Measurements from ENCODE around the gene ANGPTL2. TPM values are rescaled to one million over a fixed set of nuclear protein-coding genes. Genes with fewer than 3 reads are reported as not detected.

Gene ANGPTL2
- total RNA-seq, 1 experiment from 2014 or later: 8.3 TPM

DNA sequence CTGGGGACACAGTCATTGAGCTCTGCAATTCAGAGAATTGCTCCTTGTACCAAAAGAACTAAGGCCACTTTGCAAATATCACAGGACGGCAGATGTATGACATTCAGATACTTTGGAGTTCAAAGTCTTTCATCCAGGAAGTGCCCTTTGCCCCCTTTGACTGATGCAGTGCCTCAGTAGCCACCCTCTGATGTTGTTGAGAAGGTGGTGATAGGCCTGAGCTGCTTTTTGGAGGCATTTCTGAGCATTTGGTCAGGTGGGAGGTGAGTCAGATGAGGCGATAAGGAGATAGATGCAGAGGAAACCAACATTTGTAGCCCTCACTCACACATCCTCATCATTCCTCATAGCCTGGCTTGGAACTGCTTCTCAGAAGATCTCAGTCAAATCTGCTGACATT, 63.4 kb downstream of the ANGPTL2 start:
- Histone ChIP-seq H3K4me3 (ENCODE audit: insufficient read depth, low read depth, low read length) (no peak overlapping the region), H3K36me3 (replicated peaks; ENCODE audit: control insufficient read depth, insufficient read depth, low read length) (no peaks in the 10 kb centered on the region), H3K27me3 (ENCODE audit: control insufficient read depth, insufficient read depth, low read length) (no peaks in the 10 kb centered on the region)
- no peak for DNase-seq

DNA sequence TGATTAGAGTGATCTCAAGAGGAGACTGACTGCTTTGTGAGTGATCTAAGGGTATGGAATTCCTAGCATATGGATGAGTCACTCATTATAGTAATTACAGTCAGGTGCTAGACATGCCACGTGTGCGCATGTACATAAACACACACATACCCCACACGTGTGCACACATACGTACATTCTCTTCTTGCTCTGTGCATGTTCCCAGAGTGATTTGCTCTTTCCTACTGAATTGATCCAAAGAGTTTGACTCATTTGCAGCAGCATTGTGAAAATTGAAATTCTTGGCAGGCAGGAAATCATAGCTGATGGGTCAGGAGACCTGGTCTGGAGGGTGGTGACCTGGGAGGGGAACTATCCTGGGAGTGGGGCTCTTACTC, 63.8 kb downstream of the ANGPTL2 start:
- H3K27me3 ChIP-seq (ENCODE audit: control insufficient read depth, insufficient read depth, low read length): no peaks in the 10 kb centered on the region
- H3K36me3 ChIP-seq (replicated peaks; ENCODE audit: control insufficient read depth, insufficient read depth, low read length): no peaks in the 10 kb centered on the region
- DNase-seq: no peak
- no peak overlapping the region for H3K4me3 ChIP-seq (ENCODE audit: insufficient read depth, low read depth, low read length)

DNA sequence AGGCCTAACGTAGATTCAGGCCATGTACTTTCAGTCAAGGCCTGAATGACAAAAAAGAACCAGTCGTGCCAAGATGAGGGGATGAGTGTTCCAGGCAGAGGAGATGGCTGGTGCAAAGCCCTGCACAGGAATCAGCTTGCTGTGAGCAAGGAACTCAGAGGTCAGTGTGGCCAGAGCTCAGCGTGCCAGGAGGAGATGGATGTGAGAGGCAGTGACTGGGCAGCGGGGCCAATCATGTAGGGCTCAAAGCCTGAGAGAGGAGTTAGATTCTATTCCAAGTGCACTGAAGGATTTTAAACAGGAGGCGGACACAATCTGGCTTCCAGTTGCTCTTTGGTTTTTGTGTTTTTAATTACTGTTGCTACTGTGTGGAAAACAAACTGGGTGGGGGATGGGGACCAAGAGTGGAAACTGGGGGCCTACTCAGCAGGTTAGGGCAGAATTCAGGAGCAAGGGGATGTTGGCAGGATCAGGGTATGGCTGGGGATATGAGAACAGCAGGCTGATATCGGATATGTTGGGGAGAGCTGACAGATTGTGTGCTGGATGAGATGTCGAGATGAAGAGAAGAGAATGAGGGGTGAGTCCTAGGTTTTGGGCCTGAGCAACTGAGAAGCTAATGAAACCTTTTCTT, 64.3 kb downstream of the ANGPTL2 start:
- no peak overlapping the region for H3K4me3 ChIP-seq (ENCODE audit: insufficient read depth, low read depth, low read length)
- no peaks in the 10 kb centered on the region; the same call in 1 of the 2 replicates for H3K36me3 ChIP-seq (replicated peaks; ENCODE audit: control insufficient read depth, insufficient read depth, low read length)
- no peaks in the 10 kb centered on the region for H3K27me3 ChIP-seq (ENCODE audit: control insufficient read depth, insufficient read depth, low read length)
- DNase-seq: no peak

DNA sequence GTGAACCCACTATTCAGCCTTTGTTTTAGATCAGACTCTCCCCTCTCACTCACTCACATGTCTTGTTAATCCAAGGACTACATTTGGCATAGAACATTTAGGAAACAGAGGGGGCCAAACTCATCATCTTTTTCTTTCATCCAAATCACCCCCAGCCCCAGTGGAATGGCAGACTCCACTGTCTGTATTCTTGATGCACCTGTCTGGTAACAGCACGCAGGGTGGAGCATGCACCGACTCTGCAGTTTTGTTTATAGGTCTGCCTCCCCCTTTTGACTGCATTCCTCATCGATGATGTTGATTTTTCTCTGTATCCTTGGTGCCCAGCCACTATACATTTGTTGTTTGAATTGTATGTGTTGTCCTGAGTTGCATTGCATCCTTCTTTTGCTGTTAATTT, 66.0 kb downstream of the ANGPTL2 start:
- no peak overlapping the region for H3K4me3 ChIP-seq (ENCODE audit: insufficient read depth, low read depth, low read length)
- H3K36me3 ChIP-seq (replicated peaks; ENCODE audit: control insufficient read depth, insufficient read depth, low read length): no peaks in the 10 kb centered on the region; the same call in 1 of the 2 replicates
- no peak for DNase-seq
- no peaks in the 10 kb centered on the region for H3K27me3 ChIP-seq (ENCODE audit: control insufficient read depth, insufficient read depth, low read length)

DNA sequence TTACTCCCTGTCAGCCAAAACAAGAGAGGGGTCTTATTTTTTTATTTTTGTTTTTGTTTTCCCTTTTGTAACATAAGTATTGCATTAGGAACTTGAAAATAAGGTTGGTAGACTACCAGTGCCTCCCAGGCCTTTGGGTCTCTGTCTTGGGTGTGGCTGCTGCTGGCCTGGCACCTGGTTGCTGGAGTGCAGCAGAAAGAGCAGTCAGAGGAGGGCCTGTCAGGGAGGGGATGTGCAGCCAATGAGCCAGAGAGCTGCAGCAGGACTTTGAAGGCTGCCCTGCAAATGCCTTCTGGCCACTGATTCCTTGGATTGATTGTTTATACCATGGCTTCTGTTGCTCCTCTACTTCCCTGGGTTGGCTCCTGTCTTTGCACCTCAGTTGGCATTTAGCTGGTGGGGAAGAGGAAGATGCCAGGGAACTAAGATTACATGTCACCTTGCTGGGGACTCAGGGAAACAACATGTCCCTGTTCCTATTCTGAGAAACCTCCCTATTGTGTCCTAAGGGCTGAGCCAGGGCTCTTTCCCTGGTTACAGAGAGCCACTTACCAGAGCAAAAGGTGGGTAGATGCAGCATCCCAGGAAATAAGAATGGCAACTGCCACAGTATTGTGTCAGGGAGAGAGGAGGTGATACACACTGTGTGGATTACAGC, 66.6 kb downstream of the ANGPTL2 start:
- Histone ChIP-seq H3K36me3 (replicated peaks; ENCODE audit: control insufficient read depth, insufficient read depth, low read length) (no peaks in the 10 kb centered on the region; the same call in 1 of the 2 replicates), H3K4me3 (ENCODE audit: insufficient read depth, low read depth, low read length) (no peak overlapping the region), H3K27me3 (ENCODE audit: control insufficient read depth, insufficient read depth, low read length) (no peaks in the 10 kb centered on the region)
- no peak for DNase-seq

DNA sequence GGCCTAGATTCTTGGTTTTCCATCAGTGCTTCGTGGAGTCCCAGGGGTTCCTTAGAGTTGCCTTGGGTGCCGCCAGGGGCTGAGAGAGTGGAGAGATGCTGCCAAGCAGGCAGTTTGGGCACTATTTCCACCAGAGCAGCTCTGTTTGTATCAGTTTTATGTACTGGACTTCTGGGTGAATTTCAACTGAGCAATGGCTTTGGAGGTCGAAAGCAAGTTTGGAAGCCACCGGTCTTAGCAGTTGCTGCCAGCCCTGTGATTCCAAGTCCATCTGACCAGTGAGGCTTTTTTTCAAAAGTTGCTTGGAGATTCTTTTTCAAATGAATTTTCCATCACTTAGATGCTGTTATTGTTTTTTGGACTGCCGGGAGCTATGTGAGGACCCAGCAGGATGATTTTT, 68.5 kb downstream of the ANGPTL2 start:
- Histone ChIP-seq H3K4me3 (ENCODE audit: insufficient read depth, low read depth, low read length) (no peak overlapping the region), H3K36me3 (replicated peaks; ENCODE audit: control insufficient read depth, insufficient read depth, low read length) (no peaks in the 10 kb centered on the region; the same call in 1 of the 2 replicates), H3K27me3 (ENCODE audit: control insufficient read depth, insufficient read depth, low read length) (no peaks in the 10 kb centered on the region)
- DNase-seq: no peak

DNA sequence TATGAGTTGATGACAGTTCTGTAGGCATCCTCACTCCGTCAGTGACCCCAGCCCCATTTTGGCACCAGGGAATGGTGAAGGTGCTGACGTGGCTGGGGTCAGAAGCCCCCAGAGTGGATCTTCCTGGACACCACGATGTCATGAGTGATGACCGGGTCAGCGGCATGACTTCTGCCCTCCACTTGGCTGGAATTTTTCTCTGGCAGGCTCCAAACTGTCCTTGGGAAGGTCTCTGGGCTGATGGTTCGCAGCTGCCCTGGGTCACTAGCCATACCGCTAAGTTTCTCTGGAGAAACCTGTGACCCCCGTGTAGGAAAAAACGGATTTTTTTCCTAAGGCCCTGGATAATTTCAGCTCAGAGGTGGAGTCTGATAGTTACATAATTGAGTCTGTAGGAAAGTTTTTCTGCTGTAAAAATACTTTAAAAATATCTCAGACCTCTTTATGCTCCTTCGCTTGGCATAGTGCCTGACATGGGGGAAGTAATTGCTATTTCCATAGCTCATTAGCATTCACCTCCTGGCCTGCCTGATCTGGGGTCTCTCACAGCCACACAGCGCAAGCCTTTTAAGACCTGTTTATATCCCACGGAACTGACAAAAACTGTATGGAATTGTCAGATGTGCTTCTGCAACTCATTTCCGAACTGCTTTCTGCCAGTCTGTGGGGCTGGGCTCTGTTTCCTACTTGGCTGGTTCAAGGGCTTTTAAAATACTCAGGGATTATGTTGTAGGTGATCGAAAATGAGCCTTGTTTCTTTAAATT, 69.2 kb downstream of the ANGPTL2 start:
- Histone ChIP-seq H3K36me3 (replicated peaks; ENCODE audit: control insufficient read depth, insufficient read depth, low read length) (no peaks in the 10 kb centered on the region; the same call in 1 of the 2 replicates), H3K27me3 (ENCODE audit: control insufficient read depth, insufficient read depth, low read length) (no peaks in the 10 kb centered on the region), H3K4me3 (ENCODE audit: insufficient read depth, low read depth, low read length) (no peak overlapping the region)
- no peak for DNase-seq

DNA sequence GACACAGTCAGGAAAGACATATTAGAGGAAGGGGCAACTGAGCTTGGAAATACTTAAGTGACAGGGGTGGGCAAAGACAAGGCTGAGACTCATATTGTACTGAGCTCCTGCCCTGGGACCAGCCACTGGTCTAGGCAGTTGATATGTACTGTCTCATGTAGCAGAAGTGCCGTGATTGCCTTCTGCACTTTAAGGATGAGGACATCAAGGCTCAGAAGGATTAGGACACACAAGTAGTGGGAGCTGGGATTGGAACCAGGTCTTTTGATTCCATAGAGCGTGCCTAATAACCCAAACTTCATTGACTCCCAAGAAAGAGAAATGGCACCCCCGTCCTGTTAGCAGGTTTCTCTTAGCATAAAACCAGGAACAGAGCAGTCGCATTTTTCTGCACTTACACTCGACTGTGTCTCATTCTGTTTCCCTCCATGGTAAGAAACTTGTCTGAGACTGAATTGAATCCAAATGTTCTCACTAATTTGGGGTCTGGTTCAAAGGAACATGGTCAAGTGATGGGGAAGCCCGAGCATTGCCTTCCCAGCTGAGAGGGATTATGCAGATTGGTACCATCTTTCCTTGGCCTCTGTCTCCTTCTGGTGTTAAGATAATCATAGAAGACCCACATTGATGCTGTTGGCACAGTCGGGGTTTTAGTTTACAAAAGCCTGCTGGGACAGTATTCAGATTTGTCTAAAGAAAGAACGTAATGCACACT, 70.4 kb downstream of the ANGPTL2 start:
- Histone ChIP-seq H3K27me3 (ENCODE audit: control insufficient read depth, insufficient read depth, low read length) (no peaks in the 10 kb centered on the region), H3K4me3 (ENCODE audit: insufficient read depth, low read depth, low read length) (no peak overlapping the region), H3K36me3 (replicated peaks; ENCODE audit: control insufficient read depth, insufficient read depth, low read length) (no peaks in the 10 kb centered on the region; the same call in 1 of the 2 replicates)
- no peak for DNase-seq

DNA sequence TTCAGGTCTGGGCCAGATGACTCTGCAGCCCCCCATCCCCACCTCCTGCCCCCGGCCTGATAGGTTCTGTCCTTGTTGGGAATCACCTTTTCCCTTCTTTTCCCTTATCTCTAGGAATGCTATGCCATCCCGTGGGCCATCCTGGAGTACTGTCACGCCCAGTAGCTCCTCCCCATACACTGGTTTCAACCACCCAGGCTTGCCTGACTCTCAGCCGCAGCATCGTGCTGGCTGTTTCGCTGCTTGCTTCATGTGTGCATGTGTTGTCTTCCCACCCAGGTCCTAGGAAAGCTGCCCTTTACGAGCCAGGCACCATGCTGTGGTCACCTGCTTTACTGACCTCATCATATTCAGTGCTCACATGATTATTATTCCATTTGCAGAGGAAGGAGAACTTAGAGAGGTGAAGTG, 71.8 kb downstream of the ANGPTL2 start:
- Histone ChIP-seq H3K27me3 (ENCODE audit: control insufficient read depth, insufficient read depth, low read length) (no peaks in the 10 kb centered on the region), H3K4me3 (ENCODE audit: insufficient read depth, low read depth, low read length) (no peak overlapping the region), H3K36me3 (replicated peaks; ENCODE audit: control insufficient read depth, insufficient read depth, low read length) (no peaks in the 10 kb centered on the region; the same call in 1 of the 2 replicates)
- DNase-seq: no peak

DNA sequence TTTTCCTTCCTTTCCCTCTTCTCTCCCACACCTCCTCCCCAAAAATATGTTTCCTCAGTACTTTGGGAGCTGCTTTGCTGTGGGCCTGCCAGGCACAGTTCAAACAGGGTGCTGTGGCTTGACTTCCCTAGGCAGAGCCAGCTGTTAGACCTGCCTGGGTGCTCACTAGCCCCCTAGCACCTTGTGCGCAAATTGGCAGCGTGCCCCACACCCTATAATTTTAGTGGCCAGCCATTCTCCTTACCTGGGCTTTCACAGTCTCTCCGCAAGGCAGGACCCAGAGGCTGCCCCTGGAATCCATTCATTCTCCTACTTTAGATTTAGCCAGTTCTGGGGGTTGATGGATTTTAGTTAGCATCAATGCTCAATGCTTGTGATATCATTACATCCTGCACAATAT, 72.3 kb downstream of the ANGPTL2 start:
- Histone ChIP-seq H3K36me3 (replicated peaks; ENCODE audit: control insufficient read depth, insufficient read depth, low read length) (no peaks in the 10 kb centered on the region; the same call in 1 of the 2 replicates), H3K27me3 (ENCODE audit: control insufficient read depth, insufficient read depth, low read length) (no peaks in the 10 kb centered on the region), H3K4me3 (ENCODE audit: insufficient read depth, low read depth, low read length) (no peak overlapping the region)
- DNase-seq: no peak

DNA sequence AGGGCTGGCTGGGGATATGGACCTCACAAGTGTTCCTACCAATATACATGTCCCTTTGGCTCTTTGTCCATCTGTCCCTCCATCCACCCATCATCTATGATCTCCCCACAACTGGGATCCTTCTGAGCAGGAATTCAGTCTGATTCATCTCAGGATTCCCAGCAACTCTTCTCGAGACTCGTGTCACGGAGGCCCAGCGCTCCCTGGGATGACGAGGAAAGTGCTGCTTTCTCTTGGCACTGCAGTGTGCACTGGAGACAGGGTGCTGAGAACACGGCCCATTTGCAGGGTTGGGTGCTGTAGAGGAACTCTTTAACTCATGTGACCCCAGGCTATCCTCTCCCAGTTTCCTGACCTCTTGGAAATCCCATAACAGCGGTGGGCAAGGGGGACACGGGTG, 72.9 kb downstream of the ANGPTL2 start:
- H3K27me3 ChIP-seq (ENCODE audit: control insufficient read depth, insufficient read depth, low read length): no peaks in the 10 kb centered on the region
- DNase-seq: no peak

DNA sequence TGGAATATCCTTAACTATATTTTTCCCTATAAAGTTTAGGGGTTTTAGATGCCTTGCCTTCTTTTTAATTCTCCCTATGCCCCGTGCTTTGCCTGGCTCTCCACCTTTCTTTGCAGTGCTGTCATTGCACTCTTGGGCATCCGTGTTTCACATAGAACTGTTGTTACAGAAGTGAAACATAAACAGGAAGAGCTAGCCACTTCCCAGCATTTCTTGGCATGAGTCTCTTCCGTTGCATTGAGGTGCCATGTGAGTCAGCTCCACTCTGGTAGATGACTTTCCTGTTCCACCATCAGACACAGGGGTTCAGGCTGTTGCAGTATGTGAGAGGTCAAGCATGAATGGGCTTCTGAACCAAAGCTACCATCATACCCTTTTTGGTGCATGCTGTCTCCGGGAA, 73.4 kb downstream of the ANGPTL2 start:
- DNase-seq: no peak
- Histone ChIP-seq H3K36me3 (replicated peaks; ENCODE audit: control insufficient read depth, insufficient read depth, low read length) (no peaks in the 10 kb centered on the region; the same call in 1 of the 2 replicates), H3K27me3 (ENCODE audit: control insufficient read depth, insufficient read depth, low read length) (no peaks in the 10 kb centered on the region), H3K4me3 (ENCODE audit: insufficient read depth, low read depth, low read length) (no peak overlapping the region)

More for the DNA sequence above, 72.9 kb downstream of the ANGPTL2 start:
- no peak overlapping the region for H3K4me3 ChIP-seq (ENCODE audit: insufficient read depth, low read depth, low read length)
- no peaks in the 10 kb centered on the region; the same call in 1 of the 2 replicates for H3K36me3 ChIP-seq (replicated peaks; ENCODE audit: control insufficient read depth, insufficient read depth, low read length)

DNA sequence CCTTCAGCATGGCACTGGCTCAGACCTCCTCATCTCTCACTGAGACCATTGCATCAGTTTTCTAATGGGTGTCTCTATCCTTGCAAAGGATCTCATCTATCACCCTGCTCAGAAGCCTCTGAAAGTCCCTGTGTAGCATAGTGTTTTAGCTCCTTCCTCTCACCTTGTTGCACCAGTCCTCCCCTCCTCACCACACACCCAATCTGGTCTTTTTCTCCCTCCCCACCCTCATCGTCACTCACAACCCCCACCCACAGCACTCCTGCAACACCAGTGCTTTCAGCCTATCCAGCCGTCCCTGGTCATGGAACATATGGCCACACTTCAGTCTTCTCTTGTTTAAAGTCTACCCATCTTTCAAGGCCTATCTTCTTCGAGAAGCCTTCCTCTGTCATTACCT, 74.5 kb downstream of the ANGPTL2 start:
- Histone ChIP-seq H3K36me3 (replicated peaks; ENCODE audit: control insufficient read depth, insufficient read depth, low read length) (no peaks in the 10 kb centered on the region), H3K4me3 (ENCODE audit: insufficient read depth, low read depth, low read length) (no peak overlapping the region), H3K27me3 (ENCODE audit: control insufficient read depth, insufficient read depth, low read length) (no peaks in the 10 kb centered on the region)
- no peak for DNase-seq

DNA sequence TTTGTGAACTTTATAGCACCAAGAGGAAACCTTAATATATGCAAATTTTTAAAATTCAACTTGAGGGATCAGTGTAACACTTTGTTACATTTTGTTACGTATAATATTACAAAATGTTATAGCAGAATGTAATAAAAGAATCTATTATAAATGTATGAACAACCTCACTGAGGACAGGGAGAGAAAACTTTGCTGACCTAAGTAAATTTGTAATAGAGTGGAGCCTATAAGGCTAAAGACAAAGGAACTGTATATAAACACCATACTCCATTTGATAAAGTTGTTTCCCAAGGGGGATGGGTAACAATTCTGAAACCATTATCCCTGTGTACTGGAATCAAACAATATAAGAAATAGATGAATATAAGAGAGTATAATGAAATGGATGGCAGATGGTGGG, 77.3 kb downstream of the ANGPTL2 start:
- no peak for DNase-seq
- H3K4me3 ChIP-seq (ENCODE audit: insufficient read depth, low read depth, low read length): no peak overlapping the region
- H3K36me3 ChIP-seq (replicated peaks; ENCODE audit: control insufficient read depth, insufficient read depth, low read length): no peaks in the 10 kb centered on the region
- H3K27me3 ChIP-seq (ENCODE audit: control insufficient read depth, insufficient read depth, low read length): no peaks in the 10 kb centered on the region
